GM10266 (cell line): ENCODE data around the gene DEFB118.
"Not testable (repeated sequence)": the region's sequence is repeated elsewhere in the genome, so short reads cannot be mapped to it uniquely, and the experiment has no call there.

ENCODE experiments used
- DNase-seq: peaks from one replicate; pipeline ENCODE4 v3.0.0; 2012; ENCODE audit errors: extremely low spot score
- TF ChIP-seq, protein P1 (sequence below): IDR thresholded peaks from 2 replicates; pipeline ENCODE4 v1.5.1; 2012; ENCODE audit warnings: mild to moderate bottlenecking, low read depth; ENCODE audit not compliant: control insufficient read depth, insufficient read depth; ENCODE audit errors: missing control alignments

The DEFB118 gene

GRCh38 chr20:31368301-31368700, at the start of gene DEFB118:
Gene DEFB118 (plus strand): TSS chr20:31368601. CDS start chr20:31368651, 50 bp downstream.
- no peak for DNase-seq
- TF ChIP-seq, protein P1, sequence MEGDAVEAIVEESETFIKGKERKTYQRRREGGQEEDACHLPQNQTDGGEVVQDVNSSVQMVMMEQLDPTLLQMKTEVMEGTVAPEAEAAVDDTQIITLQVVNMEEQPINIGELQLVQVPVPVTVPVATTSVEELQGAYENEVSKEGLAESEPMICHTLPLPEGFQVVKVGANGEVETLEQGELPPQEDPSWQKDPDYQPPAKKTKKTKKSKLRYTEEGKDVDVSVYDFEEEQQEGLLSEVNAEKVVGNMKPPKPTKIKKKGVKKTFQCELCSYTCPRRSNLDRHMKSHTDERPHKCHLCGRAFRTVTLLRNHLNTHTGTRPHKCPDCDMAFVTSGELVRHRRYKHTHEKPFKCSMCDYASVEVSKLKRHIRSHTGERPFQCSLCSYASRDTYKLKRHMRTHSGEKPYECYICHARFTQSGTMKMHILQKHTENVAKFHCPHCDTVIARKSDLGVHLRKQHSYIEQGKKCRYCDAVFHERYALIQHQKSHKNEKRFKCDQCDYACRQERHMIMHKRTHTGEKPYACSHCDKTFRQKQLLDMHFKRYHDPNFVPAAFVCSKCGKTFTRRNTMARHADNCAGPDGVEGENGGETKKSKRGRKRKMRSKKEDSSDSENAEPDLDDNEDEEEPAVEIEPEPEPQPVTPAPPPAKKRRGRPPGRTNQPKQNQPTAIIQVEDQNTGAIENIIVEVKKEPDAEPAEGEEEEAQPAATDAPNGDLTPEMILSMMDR, result no peak

- TF ChIP-seq, protein P1, result no peak
- DNase-seq, result no peak
Observed at GRCh38 chr20:31322504-31322903, 45.9 kb upstream of the DEFB118 start.

DNA sequence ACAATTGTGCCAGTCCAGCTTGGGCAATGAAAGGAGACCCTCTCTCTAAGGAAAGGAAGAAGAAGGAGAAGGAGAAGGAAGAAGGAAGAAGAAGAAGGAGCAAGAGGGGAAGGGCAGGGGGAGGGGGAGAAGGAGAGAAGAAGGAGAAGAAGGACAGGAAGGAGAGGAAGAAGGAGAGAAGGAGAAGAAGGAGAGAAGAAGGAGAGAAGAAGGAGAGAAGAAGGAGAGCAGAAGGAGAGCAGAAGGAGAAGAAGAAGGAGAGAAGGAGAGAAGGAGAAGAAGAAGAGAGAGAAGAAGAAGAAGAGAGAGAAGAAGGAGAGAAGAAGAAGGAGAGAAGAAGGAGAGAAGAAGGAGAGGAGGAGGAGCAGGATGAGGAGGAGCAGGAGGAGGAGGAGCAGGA, 37.5 kb upstream of the DEFB118 start:
- DNase-seq, result no peak

DNA sequence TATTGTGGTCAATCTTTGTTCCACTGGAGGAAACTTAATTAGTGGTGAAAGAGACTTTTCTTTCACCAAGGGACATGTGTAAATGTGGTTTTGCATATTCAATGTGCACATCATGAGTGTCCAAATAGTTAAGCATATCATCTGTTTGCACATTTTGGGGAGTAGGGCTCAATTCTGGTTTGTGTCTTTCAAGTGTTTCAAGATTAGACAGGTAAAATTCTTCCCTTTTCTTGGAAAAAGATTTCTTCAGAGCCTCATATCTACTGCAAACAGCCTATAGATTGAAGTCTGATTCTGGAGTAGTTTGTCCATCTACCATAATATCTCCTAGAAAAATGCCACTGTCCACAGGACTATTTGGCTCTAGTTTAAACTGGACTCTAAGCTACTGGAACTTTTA, 26.9 kb upstream of the DEFB118 start:
- no peak for DNase-seq
- TF ChIP-seq, protein P1, result no peak

More for the DNA sequence above, 37.5 kb upstream of the DEFB118 start:
- TF ChIP-seq, protein P1, result no peak

GRCh38 chr20:31355981-31356380, 12.4 kb upstream of the DEFB118 start:
- no peak for DNase-seq

GRCh38 chr20:31363295-31363694, 5.1 kb upstream of the DEFB118 start:
- TF ChIP-seq, protein P1, result no peak
- DNase-seq, result no peak

More at GRCh38 chr20:31355981-31356380, 12.4 kb upstream of the DEFB118 start:
- TF ChIP-seq, protein P1, result no peak

DNA sequence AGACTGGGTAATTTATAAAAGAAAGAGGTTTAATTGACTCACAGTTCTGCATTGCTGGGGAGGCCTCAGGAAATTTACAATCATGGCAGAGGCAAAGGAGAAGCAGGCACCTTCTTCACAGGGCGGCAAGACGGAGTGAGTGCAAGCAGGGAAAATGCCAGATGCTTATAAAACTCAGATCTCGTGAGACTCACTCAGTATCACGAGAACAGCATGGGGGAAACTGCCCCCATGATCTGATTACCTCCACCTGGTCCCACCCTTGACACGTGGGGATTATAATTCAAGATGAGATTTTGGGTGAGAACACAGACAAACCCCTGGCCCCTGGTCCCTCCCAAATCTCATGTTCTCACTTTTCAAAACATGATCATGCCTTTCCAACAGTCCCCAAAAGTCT, 4.1 kb upstream of the DEFB118 start:
- DNase-seq, result not testable (repeated sequence)

GRCh38 chr20:31374346-31374745, 5.9 kb downstream of the DEFB118 start:
- TF ChIP-seq, protein P1, result no peak
- DNase-seq, result no peak
